WTC11 (cell line): ENCODE results near the gene NUMA1. TPM values are rescaled to one million over a fixed set of nuclear protein-coding genes. Genes with fewer than 3 reads are reported as not detected.

ENCODE experiments used
- ATAC-seq: fragments of 200-7000 bp; cut with Tn5 transposase; 2 replicates; pipeline ENCODE4 v1.10.0; 2021; ENCODE audit warnings: mild to moderate bottlenecking, moderate library complexity
- CTCF ChIA-PET: fragments of 300-600 bp; sonication (Branson Sonifier 250); formaldehyde crosslinking; loops from one replicate; lab custom pipeline; 2021; ENCODE audit warnings: antibody characterized with exemption; lab: Charles Lee
- POLR2A ChIA-PET: fragments of 350-600 bp; sonication (Branson Sonifier 250); formaldehyde crosslinking; loops from one replicate; lab custom pipeline; 2021; ENCODE audit warnings: antibody characterized with exemption; lab: Charles Lee
- DNase-seq: peaks from one replicate; pipeline ENCODE4 v3.0.0; 2021; ENCODE audit warnings: low spot score
- H3K27ac Mint-ChIP-seq: 2 replicates; pipeline ENCODE4 v1.8.0; 2021; ENCODE audit warnings: mixed read lengths
- H3K27me3 Mint-ChIP-seq: 2 replicates; pipeline ENCODE4 v1.8.0; 2021; ENCODE audit warnings: low read depth, mild to moderate bottlenecking, moderate library complexity, mixed read lengths
- H3K36me3 Mint-ChIP-seq: 2 replicates; pipeline ENCODE4 v1.8.0; 2021; ENCODE audit warnings: mixed read lengths
- H3K4me1 Mint-ChIP-seq: 2 replicates; pipeline ENCODE4 v1.8.0; 2022; ENCODE audit warnings: mixed read lengths
- H3K4me3 Mint-ChIP-seq: 2 replicates; pipeline ENCODE4 v1.8.0; 2021; ENCODE audit warnings: mild to moderate bottlenecking, moderate library complexity, mixed read lengths
- H3K9me3 Mint-ChIP-seq: 2 replicates; pipeline ENCODE4 v1.8.0; 2021; ENCODE audit warnings: mixed read lengths
- E2F1 ChIP-seq: sonication (generic); formaldehyde crosslinking; IDR thresholded peaks from 2 replicates; pipeline ENCODE4 v1.8.0; 2022; ENCODE audit warnings: mild to moderate bottlenecking, missing genetic modification reagents
- EMX1 ChIP-seq: fragments of 250-450 bp; sonication (Bioruptor Pico); IDR thresholded peaks from 2 replicates; pipeline ENCODE4 v1.8.0; 2021; ENCODE audit warnings: mild to moderate bottlenecking
- FOXP1 ChIP-seq: sonication (generic); formaldehyde crosslinking; IDR thresholded peaks from 2 replicates; pipeline ENCODE4 v1.8.0; 2022; ENCODE audit warnings: missing genetic modification reagents, mild to moderate bottlenecking, moderate library complexity, borderline replicate concordance
- GRHL2 ChIP-seq: fragments of 250-450 bp; sonication (Bioruptor Pico); IDR thresholded peaks from 2 replicates; pipeline ENCODE4 v1.8.0; 2022; ENCODE audit warnings: mild to moderate bottlenecking, moderate library complexity; ENCODE audit not compliant: insufficient replicate concordance, severe bottlenecking
- IRF2 ChIP-seq: sonication (generic); formaldehyde crosslinking; IDR thresholded peaks from 2 replicates; pipeline ENCODE4 v1.8.0; 2022; ENCODE audit warnings: low read depth, missing genetic modification reagents, borderline replicate concordance
- MXD4 ChIP-seq: fragments of 250-450 bp; sonication (Bioruptor Pico); IDR thresholded peaks from 2 replicates; pipeline ENCODE4 v1.8.0; 2021; ENCODE audit warnings: mild to moderate bottlenecking, moderate library complexity, borderline replicate concordance
- PREB ChIP-seq: sonication (generic); formaldehyde crosslinking; IDR thresholded peaks from 2 replicates; pipeline ENCODE4 v1.8.1; 2022; ENCODE audit warnings: mild to moderate bottlenecking, missing genetic modification reagents, moderate library complexity, borderline replicate concordance
- PRRX2 ChIP-seq: fragments of 250-450 bp; sonication (Bioruptor Pico); IDR thresholded peaks from 2 replicates; pipeline ENCODE4 v1.8.0; 2021; ENCODE audit warnings: mild to moderate bottlenecking
- SP1 ChIP-seq: sonication (generic); formaldehyde crosslinking; conservative IDR thresholded peaks from 2 replicates; pipeline ENCODE4 v1.8.1; 2022; ENCODE audit warnings: missing genetic modification reagents
- TCF7 ChIP-seq: sonication (generic); formaldehyde crosslinking; IDR thresholded peaks from 2 replicates; pipeline ENCODE4 v1.8.0; 2022; ENCODE audit warnings: mild to moderate bottlenecking, low read depth, missing genetic modification reagents, moderate library complexity
- ZNF121 ChIP-seq: sonication (generic); formaldehyde crosslinking; IDR thresholded peaks from 2 replicates; pipeline ENCODE4 v1.8.0; 2023; ENCODE audit warnings: missing genetic modification reagents
- ZNF281 ChIP-seq: sonication (generic); formaldehyde crosslinking; IDR thresholded peaks from 2 replicates; pipeline ENCODE4 v1.8.0; 2023; ENCODE audit warnings: mild to moderate bottlenecking, missing genetic modification reagents
- ZNF423 ChIP-seq: fragments of 250-450 bp; sonication (Bioruptor Pico); IDR thresholded peaks from 2 replicates; pipeline ENCODE4 v2.1.2; 2022; ENCODE audit warnings: mild to moderate bottlenecking, moderate library complexity
- ZNF425 ChIP-seq: fragments of 250-450 bp; sonication (Bioruptor Pico); conservative IDR thresholded peaks from 2 replicates; pipeline ENCODE4 v1.9.0; 2021; ENCODE audit warnings: mild to moderate bottlenecking
- ZSCAN18 ChIP-seq: fragments of 250-450 bp; sonication (Bioruptor Pico); IDR thresholded peaks from 2 replicates; pipeline ENCODE4 v2.1.2; 2022; ENCODE audit warnings: mild to moderate bottlenecking, moderate library complexity
- total RNA-seq: library from RNA; stranded (reverse); gene quantifications from 3 replicates; pipeline ENCODE4 v1.2.3, GENCODE V29; 2021
- TF ChIP-seq, protein P1 (sequence below): fragments of 200-600 bp; IDR thresholded peaks from 2 replicates; pipeline ENCODE4 v1.8.0; 2022; ENCODE audit warnings: antibody characterized with exemption
- TF ChIP-seq, protein P2 (sequence below): fragments of 250-450 bp; sonication (Bioruptor Pico); IDR thresholded peaks from 2 replicates; pipeline ENCODE4 v1.9.0; 2021; ENCODE audit warnings: moderate library complexity, mild to moderate bottlenecking, inconsistent platforms, borderline replicate concordance
- TF ChIP-seq, protein P3 (sequence below): sonication (generic); formaldehyde crosslinking; conservative IDR thresholded peaks from 2 replicates; pipeline ENCODE4 v1.8.1; 2022; ENCODE audit warnings: mild to moderate bottlenecking, missing genetic modification reagents

The NUMA1 gene
- total RNA-seq, 1 experiment from 2014 or later: 147 TPM

DNA sequence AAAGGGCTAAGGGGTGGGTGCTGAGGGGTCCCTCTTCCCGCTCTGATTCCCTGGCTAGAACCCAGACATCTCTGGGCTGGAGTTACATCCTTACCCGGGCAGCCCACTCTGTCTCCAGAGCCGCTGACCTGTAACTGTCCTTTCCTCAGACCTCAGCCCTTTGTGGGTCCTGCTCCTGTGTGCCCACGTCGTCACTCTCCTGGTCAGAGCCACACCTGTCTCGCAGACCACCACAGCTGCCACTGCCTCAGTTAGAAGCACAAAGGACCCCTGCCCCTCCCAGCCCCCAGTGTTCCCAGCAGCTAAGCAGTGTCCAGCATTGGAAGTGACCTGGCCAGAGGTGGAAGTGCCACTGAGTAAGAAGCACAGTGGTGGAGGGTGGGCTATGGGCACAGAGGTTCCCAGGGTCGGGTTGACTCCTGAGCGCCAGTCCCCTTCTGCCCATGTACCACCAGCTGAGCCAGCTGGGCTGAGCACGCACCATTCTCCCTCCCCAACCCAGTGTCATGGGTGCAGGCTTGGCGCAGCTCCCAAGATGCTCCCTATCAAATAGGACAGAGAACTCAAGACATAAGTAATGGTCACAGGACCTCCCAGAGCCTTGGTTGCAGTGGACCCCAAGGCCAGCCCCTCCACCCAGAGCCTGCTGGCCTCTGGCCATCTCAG lies 80.0 kb downstream of the NUMA1 start:
- POLR2A ChIA-PET: no interaction called here
- H3K36me3 Mint-ChIP-seq: peaks cover 44% of the 10 kb centered on the region
- H3K27me3 Mint-ChIP-seq: no peaks in the 10 kb centered on the region
- DNase-seq (no peak), ATAC-seq (no peak)
- H3K4me1 Mint-ChIP-seq: no peaks in the 10 kb centered on the region
- no peak overlapping the region for H3K27ac Mint-ChIP-seq
- no peak for TF ChIP-seq GRHL2 (CRISPR knock-in tag)
- no peaks in the 10 kb centered on the region for H3K9me3 Mint-ChIP-seq
- no peak overlapping the region for H3K4me3 Mint-ChIP-seq
- CTCF ChIA-PET: interaction anchor here (2.4 to 3.2 kb wide), 2 partner anchors 23 to 25 kb away, joined by 7 to 13 read pairs; no protein-coding TSS in a partner anchor

DNA sequence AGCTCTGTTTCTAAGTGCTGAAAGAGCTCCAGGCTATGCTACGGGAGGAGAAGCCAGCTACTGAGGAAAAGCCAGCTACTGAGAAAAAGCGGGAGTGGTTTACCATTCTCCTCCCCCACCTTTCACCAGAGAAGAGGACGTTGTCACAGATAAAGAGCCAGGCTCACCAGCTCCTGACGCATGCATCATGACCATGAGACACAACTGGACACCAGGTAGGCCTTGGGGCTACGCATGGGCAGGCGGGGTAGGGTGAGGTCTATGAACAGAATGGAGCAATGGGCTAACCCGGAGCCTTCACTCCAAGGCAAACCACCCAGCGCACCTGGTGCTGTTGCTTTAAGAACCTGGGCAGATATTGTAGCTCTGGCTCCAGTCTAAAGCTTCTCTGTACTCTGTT lies 80.5 kb downstream of the NUMA1 start:
- H3K4me3 Mint-ChIP-seq: no peak overlapping the region
- TF ChIP-seq PRRX2 (CRISPR knock-in tag) (no peak), ZNF281 (no peak), SP1 (CRISPR knock-in tag) (no peak), MXD4 (no peak), FOXP1 (no peak), ZNF425 (no peak), TCF7 (CRISPR knock-in tag) (no peak), E2F1 (CRISPR knock-in tag) (no peak), IRF2 (CRISPR knock-in tag) (no peak), EMX1 (no peak), ZSCAN18 (CRISPR knock-in tag) (no peak), ZNF423 (CRISPR knock-in tag) (no peak), ZNF121 (CRISPR knock-in tag) (no peak), PREB (CRISPR knock-in tag) (no peak)
- TF ChIP-seq, protein P1, sequence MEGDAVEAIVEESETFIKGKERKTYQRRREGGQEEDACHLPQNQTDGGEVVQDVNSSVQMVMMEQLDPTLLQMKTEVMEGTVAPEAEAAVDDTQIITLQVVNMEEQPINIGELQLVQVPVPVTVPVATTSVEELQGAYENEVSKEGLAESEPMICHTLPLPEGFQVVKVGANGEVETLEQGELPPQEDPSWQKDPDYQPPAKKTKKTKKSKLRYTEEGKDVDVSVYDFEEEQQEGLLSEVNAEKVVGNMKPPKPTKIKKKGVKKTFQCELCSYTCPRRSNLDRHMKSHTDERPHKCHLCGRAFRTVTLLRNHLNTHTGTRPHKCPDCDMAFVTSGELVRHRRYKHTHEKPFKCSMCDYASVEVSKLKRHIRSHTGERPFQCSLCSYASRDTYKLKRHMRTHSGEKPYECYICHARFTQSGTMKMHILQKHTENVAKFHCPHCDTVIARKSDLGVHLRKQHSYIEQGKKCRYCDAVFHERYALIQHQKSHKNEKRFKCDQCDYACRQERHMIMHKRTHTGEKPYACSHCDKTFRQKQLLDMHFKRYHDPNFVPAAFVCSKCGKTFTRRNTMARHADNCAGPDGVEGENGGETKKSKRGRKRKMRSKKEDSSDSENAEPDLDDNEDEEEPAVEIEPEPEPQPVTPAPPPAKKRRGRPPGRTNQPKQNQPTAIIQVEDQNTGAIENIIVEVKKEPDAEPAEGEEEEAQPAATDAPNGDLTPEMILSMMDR: no peak
- TF ChIP-seq, protein P2, sequence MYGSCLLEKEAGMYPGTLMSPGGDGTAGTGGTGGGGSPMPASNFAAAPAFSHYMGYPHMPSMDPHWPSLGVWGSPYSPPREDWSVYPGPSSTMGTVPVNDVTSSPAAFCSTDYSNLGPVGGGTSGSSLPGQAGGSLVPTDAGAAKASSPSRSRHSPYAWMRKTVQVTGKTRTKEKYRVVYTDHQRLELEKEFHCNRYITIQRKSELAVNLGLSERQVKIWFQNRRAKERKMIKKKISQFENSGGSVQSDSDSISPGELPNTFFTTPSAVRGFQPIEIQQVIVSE: no peak
- TF ChIP-seq, protein P3, sequence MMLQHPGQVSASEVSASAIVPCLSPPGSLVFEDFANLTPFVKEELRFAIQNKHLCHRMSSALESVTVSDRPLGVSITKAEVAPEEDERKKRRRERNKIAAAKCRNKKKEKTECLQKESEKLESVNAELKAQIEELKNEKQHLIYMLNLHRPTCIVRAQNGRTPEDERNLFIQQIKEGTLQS (CRISPR knock-in tag): no peak

More for the DNA sequence above, 80.5 kb downstream of the NUMA1 start:
- ChIA-PET CTCF (interaction anchor here (2.4 to 3.2 kb wide), 2 partner anchors 22 to 25 kb away, joined by 7 to 13 read pairs; no protein-coding TSS in a partner anchor), POLR2A (interaction anchor here (1.0 kb wide), 1 partner anchor 15 kb away, joined by 3 read pairs; no protein-coding TSS in a partner anchor)
- H3K4me1 Mint-ChIP-seq: no peaks in the 10 kb centered on the region
- ATAC-seq: no peak
- H3K36me3 Mint-ChIP-seq: peaks cover 39% of the 10 kb centered on the region
- no peaks in the 10 kb centered on the region for H3K27me3 Mint-ChIP-seq
- DNase-seq: no peak
- H3K27ac Mint-ChIP-seq: no peak overlapping the region
- no peaks in the 10 kb centered on the region for H3K9me3 Mint-ChIP-seq
